ENCODE data around the gene SPIN2A.

DNA sequence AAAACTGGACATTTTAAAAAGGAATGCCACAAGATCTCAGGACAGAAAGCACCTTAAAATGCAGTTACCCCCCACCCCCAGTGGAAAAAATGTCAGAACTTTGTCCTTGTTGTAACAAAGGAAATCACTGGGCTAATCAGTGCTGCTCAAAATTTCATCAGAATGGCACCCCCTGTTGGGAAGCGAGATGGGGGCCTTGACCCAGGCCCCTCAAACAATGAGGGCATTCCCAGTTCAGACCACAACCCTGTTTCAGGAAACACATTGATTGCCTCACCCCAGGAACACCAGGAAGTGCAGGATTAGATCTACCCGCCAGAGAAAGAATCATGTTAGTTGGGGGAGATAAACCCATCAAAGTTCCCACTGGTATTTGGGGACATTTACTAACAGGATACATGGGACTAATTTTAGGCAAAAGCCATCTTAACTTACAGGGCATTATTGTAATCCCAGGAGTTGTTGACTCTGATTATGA, 32.2 kb downstream of the SPIN2A start:
- no peak for TF ChIP-seq EZH2 (IDR thresholded peaks at IDR 0.05; ENCODE audit: low read depth, unreplicated experiment)
- TF ChIP-seq, protein P1, sequence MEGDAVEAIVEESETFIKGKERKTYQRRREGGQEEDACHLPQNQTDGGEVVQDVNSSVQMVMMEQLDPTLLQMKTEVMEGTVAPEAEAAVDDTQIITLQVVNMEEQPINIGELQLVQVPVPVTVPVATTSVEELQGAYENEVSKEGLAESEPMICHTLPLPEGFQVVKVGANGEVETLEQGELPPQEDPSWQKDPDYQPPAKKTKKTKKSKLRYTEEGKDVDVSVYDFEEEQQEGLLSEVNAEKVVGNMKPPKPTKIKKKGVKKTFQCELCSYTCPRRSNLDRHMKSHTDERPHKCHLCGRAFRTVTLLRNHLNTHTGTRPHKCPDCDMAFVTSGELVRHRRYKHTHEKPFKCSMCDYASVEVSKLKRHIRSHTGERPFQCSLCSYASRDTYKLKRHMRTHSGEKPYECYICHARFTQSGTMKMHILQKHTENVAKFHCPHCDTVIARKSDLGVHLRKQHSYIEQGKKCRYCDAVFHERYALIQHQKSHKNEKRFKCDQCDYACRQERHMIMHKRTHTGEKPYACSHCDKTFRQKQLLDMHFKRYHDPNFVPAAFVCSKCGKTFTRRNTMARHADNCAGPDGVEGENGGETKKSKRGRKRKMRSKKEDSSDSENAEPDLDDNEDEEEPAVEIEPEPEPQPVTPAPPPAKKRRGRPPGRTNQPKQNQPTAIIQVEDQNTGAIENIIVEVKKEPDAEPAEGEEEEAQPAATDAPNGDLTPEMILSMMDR (conservative IDR thresholded peaks at IDR 0.05; ENCODE audit: low read depth in 2 of 2) = no peak

Data from GM23338 (cell line).